ENCODE data around the gene FYTTD1. TPM values are rescaled to one million over a fixed set of nuclear protein-coding genes. Genes with fewer than 3 reads are reported as not detected.

FYTTD1 gene
- total RNA-seq, 2 experiments from 2014 or later, result 47.6 to 57.8 TPM

- no peak overlapping the region for H3K27ac ChIP-seq (ENCODE audit: low read depth, low read length, poor library complexity, severe bottlenecking)
- no peaks in the 10 kb centered on the region for H4K20me1 ChIP-seq (ENCODE audit: insufficient read depth, low read length)
- H3K9me3 ChIP-seq (ENCODE audit: low read length), result no peaks in the 10 kb centered on the region
- intact Hi-C loops (cut with micrococcal nuclease; ENCODE audit: unreplicated experiment), result no loop called here
- BruUV-seq (replicated peaks), result no TSS peak
- H3K9me2 ChIP-seq (ENCODE audit: insufficient read depth, low read length), result no peaks in the 10 kb centered on the region
- no peak overlapping the region for H3K4me3 ChIP-seq (ENCODE audit: low read depth, low read length, poor library complexity, severe bottlenecking)
- no peak overlapping the region for H2AFZ ChIP-seq (ENCODE audit: low read length)
- ChIA-PET POLR2A (no interaction called here), CTCF (ENCODE audit: unreplicated experiment) (no interaction called here)
- H3K4me2 ChIP-seq (ENCODE audit: low read length), result no peak overlapping the region
- H3K36me3 ChIP-seq (ENCODE audit: insufficient read depth, low read length), result peaks cover 69% of the 10 kb centered on the region
- no peak for TF ChIP-seq CTCF (conservative IDR thresholded peaks at IDR 0.05; ENCODE audit: low read length)
- no peak for TF ChIP-seq EZH2phosphoT487 (IDR thresholded peaks at IDR 0.05; ENCODE audit: borderline replicate concordance, low read depth, low read length)
- DNase-seq (ENCODE audit: low spot score), result no peak
- H3K4me1 ChIP-seq (ENCODE audit: insufficient read depth, low read length, poor library complexity, severe bottlenecking), result no peaks in the 10 kb centered on the region
- no peaks in the 10 kb centered on the region for H3K79me2 ChIP-seq (ENCODE audit: insufficient read depth, low read depth, low read length)
Observed at GRCh38 chr3:197833930-197834715, 84.4 kb downstream of the FYTTD1 start.

GRCh38 chr3:197835509-197835908 is 85.8 kb downstream of the FYTTD1 start:
- intact Hi-C loops (cut with micrococcal nuclease; ENCODE audit: unreplicated experiment), result no loop called here
- Histone ChIP-seq H2AFZ (ENCODE audit: low read length) (no peak overlapping the region), H4K20me1 (ENCODE audit: insufficient read depth, low read length) (no peaks in the 10 kb centered on the region), H3K27ac (ENCODE audit: low read depth, low read length, poor library complexity, severe bottlenecking) (no peak overlapping the region), H3K4me2 (ENCODE audit: low read length) (no peak overlapping the region), H3K79me2 (ENCODE audit: insufficient read depth, low read depth, low read length) (no peaks in the 10 kb centered on the region), H3K9me3 (ENCODE audit: low read length) (no peaks in the 10 kb centered on the region), H3K4me3 (ENCODE audit: low read depth, low read length, poor library complexity, severe bottlenecking) (no peak overlapping the region), H3K9me2 (ENCODE audit: insufficient read depth, low read length) (no peaks in the 10 kb centered on the region), H3K4me1 (ENCODE audit: insufficient read depth, low read length, poor library complexity, severe bottlenecking) (no peaks in the 10 kb centered on the region), H3K36me3 (ENCODE audit: insufficient read depth, low read length) (peaks cover 68% of the 10 kb centered on the region)
- TF ChIP-seq EZH2phosphoT487 (IDR thresholded peaks at IDR 0.05; ENCODE audit: borderline replicate concordance, low read depth, low read length), result no peak
- TF ChIP-seq CTCF (conservative IDR thresholded peaks at IDR 0.05; ENCODE audit: low read length), result no peak
- CTCF ChIA-PET (ENCODE audit: unreplicated experiment), result no interaction called here
- BruUV-seq (replicated peaks), result no TSS peak
- POLR2A ChIA-PET, result interaction anchor here (1.0 kb wide), 1 partner anchor 16 kb away, joined by 4 read pairs; no protein-coding TSS in a partner anchor
- DNase-seq (ENCODE audit: low spot score), result no peak

- no peaks in the 10 kb centered on the region for H4K20me1 ChIP-seq (ENCODE audit: insufficient read depth, low read length)
- TF ChIP-seq EZH2phosphoT487 (IDR thresholded peaks at IDR 0.05; ENCODE audit: borderline replicate concordance, low read depth, low read length) (no peak), CTCF (conservative IDR thresholded peaks at IDR 0.05; ENCODE audit: low read length) (no peak)
- POLR2A ChIA-PET, result interaction anchor here (1.0 kb wide), 1 partner anchor 15 kb away, joined by 4 read pairs; no protein-coding TSS in a partner anchor
- H3K9me3 ChIP-seq (ENCODE audit: low read length), result no peaks in the 10 kb centered on the region
- CTCF ChIA-PET (ENCODE audit: unreplicated experiment), result no interaction called here
- no peak overlapping the region for H3K27ac ChIP-seq (ENCODE audit: low read depth, low read length, poor library complexity, severe bottlenecking)
- no peak overlapping the region for H3K4me2 ChIP-seq (ENCODE audit: low read length)
- intact Hi-C loops (cut with micrococcal nuclease; ENCODE audit: unreplicated experiment), result no loop called here
- no peaks in the 10 kb centered on the region for H3K79me2 ChIP-seq (ENCODE audit: insufficient read depth, low read depth, low read length)
- peaks cover 69% of the 10 kb centered on the region for H3K36me3 ChIP-seq (ENCODE audit: insufficient read depth, low read length)
- no peaks in the 10 kb centered on the region for H3K9me2 ChIP-seq (ENCODE audit: insufficient read depth, low read length)
- no peak overlapping the region for H3K4me3 ChIP-seq (ENCODE audit: low read depth, low read length, poor library complexity, severe bottlenecking)
- DNase-seq (ENCODE audit: low spot score), result no peak
- H2AFZ ChIP-seq (ENCODE audit: low read length), result no peak overlapping the region
- H3K4me1 ChIP-seq (ENCODE audit: insufficient read depth, low read length, poor library complexity, severe bottlenecking), result no peaks in the 10 kb centered on the region
- BruUV-seq (replicated peaks), result no TSS peak
Observed at GRCh38 chr3:197836244-197836643, 86.6 kb downstream of the FYTTD1 start.
